Loucy (cell line): Measurements from ENCODE around the gene AP3D1.
A peak's percentile ranks its signal among the peaks of the same experiment; 100 is the strongest.

ENCODE experiments used
- H2AFZ ChIP-seq: fragments of 200-600 bp; sonication (generic); 2 replicates; pipeline ENCODE4 v1.6.0; 2016; ENCODE audit warnings: antibody characterized with exemption, mild to moderate bottlenecking, low read length, moderate library complexity
- H3F3A ChIP-seq: fragments of 200-600 bp; 2 replicates; pipeline ENCODE4 v1.6.0; 2016; ENCODE audit warnings: antibody characterized with exemption, low read depth, mild to moderate bottlenecking
- H3K27me3 ChIP-seq: fragments of 200-600 bp; sonication (generic); 2 replicates; pipeline ENCODE4 v1.6.1; 2014; ENCODE audit warnings: low read length, mild to moderate bottlenecking; ENCODE audit not compliant: insufficient read depth, poor library complexity, severe bottlenecking
- H3K36me3 ChIP-seq: fragments of 200-600 bp; sonication (generic); 2 replicates; pipeline ENCODE4 v1.6.1; 2016; ENCODE audit warnings: low read length; ENCODE audit not compliant: insufficient read depth
- H3K4me1 ChIP-seq: fragments of 200-600 bp; sonication (generic); 2 replicates; pipeline ENCODE4 v1.5.1; 2014; ENCODE audit warnings: low read length, mild to moderate bottlenecking; ENCODE audit not compliant: insufficient read depth, poor library complexity, severe bottlenecking
- H3K4me2 ChIP-seq: fragments of 200-600 bp; sonication (generic); 2 replicates; pipeline ENCODE4 v1.6.0; 2014; ENCODE audit warnings: antibody characterized with exemption, low read length, low read depth, mild to moderate bottlenecking; ENCODE audit not compliant: poor library complexity, severe bottlenecking
- H3K4me3 ChIP-seq: fragments of 200-600 bp; sonication (generic); 2 replicates; pipeline ENCODE4 v1.5.1; 2014; ENCODE audit warnings: low read length, mild to moderate bottlenecking, mixed read lengths; ENCODE audit not compliant: poor library complexity, severe bottlenecking
- H3K79me2 ChIP-seq: fragments of 200-600 bp; sonication (generic); 2 replicates; pipeline ENCODE4 v1.6.1; 2014; ENCODE audit warnings: low read length; ENCODE audit not compliant: insufficient read depth
- H3K9ac ChIP-seq: fragments of 200-600 bp; sonication (generic); 2 replicates; pipeline ENCODE4 v1.6.0; 2014; ENCODE audit warnings: mild to moderate bottlenecking, low read depth, low read length, moderate library complexity; ENCODE audit not compliant: poor library complexity, severe bottlenecking
- H3K9me2 ChIP-seq: fragments of 200-600 bp; sonication (generic); replicated peaks from 2 replicates; pipeline ENCODE4 v1.6.1; 2016; ENCODE audit warnings: low read depth, low read length, mixed read lengths
- H3K9me3 ChIP-seq: fragments of 200-600 bp; sonication (generic); 2 replicates; pipeline ENCODE4 v1.6.1; 2014; ENCODE audit warnings: mild to moderate bottlenecking, antibody characterized with exemption, low read length, low read depth; ENCODE audit not compliant: insufficient read depth
- H4K20me1 ChIP-seq: fragments of 200-600 bp; sonication (generic); 2 replicates; pipeline ENCODE4 v1.6.0; 2014; ENCODE audit warnings: antibody characterized with exemption, low read length, mild to moderate bottlenecking; ENCODE audit not compliant: insufficient read depth, poor library complexity, severe bottlenecking
- CTCF ChIP-seq: fragments of 200-600 bp; sonication (generic); conservative IDR thresholded peaks from 2 replicates; pipeline ENCODE4 v1.5.1; 2014; ENCODE audit warnings: mild to moderate bottlenecking, antibody characterized with exemption, low read length
- EZH2phosphoT487 ChIP-seq: fragments of 200-600 bp; IDR thresholded peaks from 2 replicates; pipeline ENCODE4 v1.6.1; 2018; ENCODE audit warnings: antibody characterized with exemption, mild to moderate bottlenecking, moderate library complexity, borderline replicate concordance

Gene AP3D1

GRCh38 chr19:2062389-2062729 lies 89.0 kb downstream of the AP3D1 start:
- Histone ChIP-seq H3K9me2 (no peaks in the 10 kb centered on the region), H3K36me3 (no peaks in the 10 kb centered on the region), H3K27me3 (no peaks in the 10 kb centered on the region), H3K9ac (peak overlapping the region; percentile 93), H3K4me2 (peak overlapping the region; percentile 98), H3K9me3 (no peaks in the 10 kb centered on the region), H3K79me2 (peaks cover 32% of the 10 kb centered on the region), H3K4me1 (peaks cover 33% of the 10 kb centered on the region), H3K4me3 (peak overlapping the region; percentile 96), H4K20me1 (no peaks in the 10 kb centered on the region), H2AFZ (0 out of 2 replicates have a peak overlapping the region, but pooled peaks have one; percentile 81), H3F3A (no peaks in the 10 kb centered on the region)
- TF ChIP-seq CTCF (no peak), EZH2phosphoT487 (no peak)

DNA sequence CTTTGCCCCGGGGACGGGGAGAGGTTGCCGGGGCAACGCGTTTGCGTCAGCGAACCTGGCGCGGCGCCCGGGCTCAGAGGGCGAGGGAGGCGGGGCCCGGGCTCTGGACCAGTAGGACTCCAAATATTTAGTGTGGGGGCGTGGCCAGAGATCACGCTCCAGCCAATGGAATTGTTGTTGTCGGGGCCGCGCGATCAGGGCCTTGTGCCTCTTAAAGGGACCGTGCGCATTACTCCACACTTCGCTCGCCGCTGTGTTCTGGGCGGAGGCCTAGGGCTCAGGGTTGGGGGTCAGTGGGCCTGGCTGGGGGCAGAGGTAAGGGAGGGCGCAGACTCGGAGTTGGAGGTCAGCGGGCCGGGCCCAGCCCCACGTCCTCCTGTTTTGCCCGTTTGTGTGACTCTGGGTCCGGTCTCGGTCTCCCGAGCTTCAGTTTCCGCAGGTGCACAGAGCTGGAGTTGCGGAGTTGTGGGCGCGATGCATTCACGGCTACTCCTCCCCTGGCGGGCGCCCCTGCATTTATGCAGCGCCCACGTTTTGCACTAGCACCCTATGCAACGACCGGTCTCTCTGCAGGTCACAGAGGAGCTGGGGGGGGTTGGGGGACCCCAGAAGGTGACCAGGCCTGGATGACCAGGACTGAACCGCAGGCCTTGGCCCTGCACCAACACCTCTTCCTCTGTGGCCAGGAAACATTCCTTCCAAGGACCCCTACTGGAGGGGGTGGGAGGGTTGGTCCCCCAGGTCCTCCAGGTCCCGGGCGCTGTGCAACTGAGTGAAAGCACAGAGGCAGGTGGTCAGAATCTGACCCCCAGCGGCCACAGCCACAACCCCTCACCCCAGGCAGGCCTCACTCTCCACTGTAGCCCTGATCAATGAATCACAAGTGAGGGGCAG lies 89.6 kb downstream of the AP3D1 start:
- H2AFZ ChIP-seq = peak overlapping the region; percentile 81
- peak overlapping the region; percentile 96 for H3K4me3 ChIP-seq
- H3K27me3 ChIP-seq = no peaks in the 10 kb centered on the region
- no peaks in the 10 kb centered on the region for H3K9me2 ChIP-seq
- H3K4me2 ChIP-seq = peak overlapping the region; percentile 98
- peak overlapping the region; percentile 93 for H3K9ac ChIP-seq
- no peaks in the 10 kb centered on the region for H3K36me3 ChIP-seq
- TF ChIP-seq CTCF = no peak; the same call in 1 of the 2 replicates
- TF ChIP-seq EZH2phosphoT487 = no peak
- H4K20me1 ChIP-seq = no peaks in the 10 kb centered on the region
- H3K9me3 ChIP-seq = no peaks in the 10 kb centered on the region
- H3F3A ChIP-seq = no peaks in the 10 kb centered on the region
- H3K4me1 ChIP-seq = peaks cover 39% of the 10 kb centered on the region
- peaks cover 35% of the 10 kb centered on the region for H3K79me2 ChIP-seq

DNA sequence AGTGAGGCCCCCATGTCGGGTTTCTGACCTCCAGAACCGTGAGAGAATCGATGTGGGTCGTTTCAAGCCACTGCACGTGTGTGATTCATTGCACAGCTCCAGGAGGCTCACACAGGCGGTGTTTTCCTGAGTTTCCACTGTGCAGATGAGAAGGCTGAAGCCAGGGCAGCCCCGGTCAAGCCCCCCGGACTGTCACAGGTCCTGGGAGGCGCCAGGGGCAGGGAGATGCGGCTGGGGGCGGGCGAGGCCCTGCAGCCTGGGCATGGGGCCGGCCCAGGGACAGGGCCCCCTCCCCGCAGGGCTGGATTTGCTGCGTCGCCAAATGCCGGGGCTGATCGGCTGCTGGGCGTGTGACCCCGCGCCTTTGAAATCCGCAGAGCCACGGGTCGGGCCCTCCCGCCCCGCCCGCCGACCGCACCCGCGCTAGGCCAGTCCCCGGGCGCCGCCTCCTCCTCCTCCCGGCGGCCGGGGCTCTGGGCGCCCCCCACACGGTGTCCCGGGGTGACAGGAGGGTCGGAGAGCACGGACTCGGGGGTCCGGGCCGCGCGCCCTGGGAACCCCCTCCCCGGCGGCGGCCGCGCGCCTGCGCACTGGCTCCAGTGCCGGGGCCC lies 90.4 kb downstream of the AP3D1 start:
- Histone ChIP-seq H2AFZ (peak overlapping the region; percentile 47; the same call in 1 of the 2 replicates), H3K79me2 (peaks cover 37% of the 10 kb centered on the region), H4K20me1 (no peaks in the 10 kb centered on the region), H3K9me3 (no peaks in the 10 kb centered on the region), H3K4me1 (peaks cover 43% of the 10 kb centered on the region), H3K4me3 (peak overlapping the region; percentile 96), H3K9ac (peak overlapping the region; percentile 93), H3K27me3 (no peaks in the 10 kb centered on the region), H3K4me2 (peak overlapping the region; percentile 88), H3F3A (no peaks in the 10 kb centered on the region), H3K9me2 (no peaks in the 10 kb centered on the region), H3K36me3 (no peaks in the 10 kb centered on the region)
- TF ChIP-seq EZH2phosphoT487 = no peak
- TF ChIP-seq CTCF = no peak
